K562 (cell line): ENCODE results near the gene TMC2. TPM values are rescaled to one million over a fixed set of nuclear protein-coding genes. Genes with fewer than 3 reads are reported as not detected.

Experiments used
- ATAC-seq: fragments of 200-7000 bp; cut with Tn5 transposase; 3 replicates; pipeline ENCODE4 v1.9.1; 2020; ENCODE audit warnings: moderate library complexity
- BruUV-seq: library from RNA; stranded (reverse); fragments of 400-500 nt; replicated peaks from 2 replicates; lab custom pipeline; 2021; lab: Mats Ljungman, UMichigan
- CTCF ChIA-PET: fragments of 300-600 bp; formaldehyde crosslinking; extraction: SDS; loops from one replicate; lab custom pipeline; 2021; ENCODE audit warnings: low intra/inter-chr PET ratio; lab: Yijun Ruan, JAX
- POLR2A ChIA-PET: fragments of 300-600, 350-650 bp; sonication (Branson Sonifier 250); formaldehyde crosslinking; extraction: SDS; loops from one replicate; lab custom pipeline; 2021; ENCODE audit warnings: antibody characterized with exemption, inconsistent platforms; lab: Yijun Ruan, JAX
- DNase-seq, 4 experiments: peaks; one replicate each; pipeline versions ENCODE4 v3.0.0 to v3.0.0-alpha.2; 2011 to 2018; ENCODE audit warnings: low spot score in 3 of 4, mixed read lengths in 3 of 4; ENCODE audit errors: extremely low read depth in 1 of 4
- FAIRE-seq: peaks from 2 replicates; lab custom pipeline; 2011; peaks lifted over from hg19 to GRCh38; lab: Jason Lieb, UNC
- H2AFZ ChIP-seq: 2 replicates; pipeline ENCODE4 v1.6.0; 2011; ENCODE audit warnings: low read depth, low read length, control low read depth, inconsistent platforms
- H3K27ac ChIP-seq: fragments of 200-600 bp; 3 replicates; pipeline ENCODE4 v1.8.0; 2011; ENCODE audit warnings: low read depth, mild to moderate bottlenecking, control low read depth, inconsistent platforms, low read length, moderate library complexity, mixed read lengths; ENCODE audit errors: extremely low read depth
- H3K27me3 ChIP-seq, 2 experiments: fragments of 300-600 bp in 1 of 2; 2 replicates in 1 of 2; 3 replicates in 1 of 2; pipeline versions ENCODE4 v1.6.0 to v1.8.0; 2011; ENCODE audit warnings: inconsistent platforms in 2 of 2, low read length in 2 of 2, mild to moderate bottlenecking in 1 of 2, mixed read lengths in 1 of 2, moderate library complexity in 1 of 2; ENCODE audit not compliant: control insufficient read depth in 2 of 2, insufficient read depth in 2 of 2
- H3K36me3 ChIP-seq: fragments of 300-600 bp; 3 replicates; pipeline ENCODE4 v1.8.0; 2011; ENCODE audit warnings: mild to moderate bottlenecking, low read length, inconsistent platforms; ENCODE audit not compliant: control insufficient read depth, insufficient read depth
- H3K4me1 ChIP-seq, 2 experiments: fragments of 200-600 bp in 1 of 2; replicated peaks in 1 of 2; 2 replicates in 1 of 2; 3 replicates in 1 of 2; pipeline versions ENCODE4 v1.5.1 to v1.8.0; 2011; ENCODE audit warnings: inconsistent platforms in 2 of 2, low read length in 2 of 2, mild to moderate bottlenecking in 1 of 2, mixed read lengths in 1 of 2, moderate library complexity in 1 of 2; ENCODE audit not compliant: control insufficient read depth in 2 of 2, insufficient read depth in 2 of 2
- H3K4me2 ChIP-seq: 2 replicates; pipeline ENCODE4 v1.6.1; 2011; ENCODE audit warnings: low read length, control low read depth, inconsistent platforms, mixed read lengths; ENCODE audit not compliant: insufficient read depth
- H3K4me3 ChIP-seq: fragments of 200-600 bp; sonication (generic), shearing (Covaris generic); 2 replicates; pipeline ENCODE4 v1.5.1; 2016; ENCODE audit warnings: control low read depth, inconsistent platforms
- H3K79me2 ChIP-seq: fragments of 200-600 bp; 3 replicates; pipeline ENCODE4 v1.8.0; 2011; ENCODE audit warnings: low read length, inconsistent platforms; ENCODE audit not compliant: control insufficient read depth, insufficient read depth
- H3K9ac ChIP-seq, 2 experiments: 2 replicates each; pipeline versions ENCODE4 v1.6.0 to v1.6.1; 2011; ENCODE audit warnings: low read depth in 2 of 2, low read length in 2 of 2, control low read depth in 1 of 2, inconsistent platforms in 1 of 2, mild to moderate bottlenecking in 1 of 2, mixed read lengths in 1 of 2; ENCODE audit not compliant: insufficient read depth in 1 of 2
- H3K9me1 ChIP-seq: one replicate; pipeline ENCODE4 v1.6.0; 2011; ENCODE audit warnings: inconsistent platforms, mild to moderate bottlenecking, low read length, moderate library complexity; ENCODE audit not compliant: control insufficient read depth, insufficient read depth
- H3K9me3 ChIP-seq: replicated peaks from 2 replicates; pipeline ENCODE4 v1.5.1; 2011; ENCODE audit warnings: low read depth, low read length, inconsistent platforms; ENCODE audit not compliant: control insufficient read depth, insufficient read depth
- H4K20me1 ChIP-seq: replicated peaks from 2 replicates; pipeline ENCODE4 v1.6.1; 2011; ENCODE audit warnings: low read length, inconsistent platforms, mixed read lengths; ENCODE audit not compliant: control insufficient read depth, insufficient read depth
- HDAC1 ChIP-seq, 2 experiments: fragments of 450-650 bp; IDR thresholded peaks; 2 replicates each; pipeline ENCODE4 v1.6.1; 2016 to 2017; ENCODE audit warnings: inconsistent platforms in 1 of 2, mild to moderate bottlenecking in 1 of 2, moderate library complexity in 1 of 2
- SAFB ChIP-seq: fragments of 200-400 bp; formaldehyde crosslinking; IDR thresholded peaks from 2 replicates; pipeline ENCODE4 v1.6.1; 2017; ENCODE audit warnings: low read depth, low read length, borderline replicate concordance
- ZKSCAN1 ChIP-seq: fragments of 150-350 bp; IDR thresholded peaks from 2 replicates; pipeline ENCODE4 v1.6.1; 2016; ENCODE audit warnings: low read depth, low read length
- ZNF263 ChIP-seq: sonication (generic); formaldehyde crosslinking; IDR thresholded peaks from 2 replicates; pipeline ENCODE4 v1.8.0; 2022; ENCODE audit warnings: mild to moderate bottlenecking, missing genetic modification reagents, borderline replicate concordance
- ZNF354B ChIP-seq: fragments of 250-450 bp; sonication (Bioruptor Pico); IDR thresholded peaks from 2 replicates; pipeline ENCODE4 v1.4.0; 2020
- WGBS: fragments of 100-300 bp; shearing (Covaris generic); methylation state at CpG from one replicate; pipeline ENCODE4 v1.1.6; 2016; ENCODE audit warnings: low coverage, mixed read lengths; ENCODE audit not compliant: insufficient coverage; ENCODE audit errors: missing lambda C conversion rate; 5-methylcytosine and 5-hydroxymethylcytosine counted together
- in situ Hi-C: fragments of 300-500 bp; cut with MboI; formaldehyde crosslinking; loops from 4 replicates; pipeline ENCODE4 v1.15.0; 2018; ENCODE audit warnings: inconsistent platforms, mixed read lengths
- intact Hi-C: fragments of 100-400 bp; cut with micrococcal nuclease; formaldehyde crosslinking; loops from 2 replicates; pipeline ENCODE4 v1.14.2; 2022
- polyA plus RNA-seq, 8 experiments: library from polyadenylated mRNA; depleted of rRNA in 4 of 8; stranded (reverse) in 5 of 8; unstranded in 3 of 8; fragments of >200 nt; fragmentation: Nextera tagmentation in 2 of 8; fragmentation: Illumina TruSeq in 1 of 8; extraction: Ambion mirVana in 2 of 8; extraction: Trizol in 1 of 8; gene quantifications; 2 replicates each; pipeline versions ENCODE4 v1.2.1 to v1.2.3, GENCODE V29; 2011 to 2014; ENCODE audit warnings: inconsistent platforms in 1 of 8, missing spikeins in 1 of 8
- total RNA-seq, 7 experiments: library from RNA; depleted of rRNA in 6 of 7; stranded (reverse); fragments of >200 nt in 6 of 7; fragmentation: Illumina TruSeq in 2 of 7; extraction: Trizol in 2 of 7; gene quantifications; 2 replicates each; pipeline versions ENCODE4 v1.2.1 to v1.2.3, GENCODE V29; 2011 to 2021; ENCODE audit warnings: low replicate concordance in 1 of 7
- TF ChIP-seq, protein P1 (sequence below): sonication (generic); formaldehyde crosslinking; IDR thresholded peaks from 2 replicates; pipeline ENCODE4 v1.8.1; 2023; ENCODE audit warnings: mild to moderate bottlenecking, missing genetic modification reagents, moderate library complexity
- TF ChIP-seq, protein P2 (sequence below): fragments of 250-450 bp; sonication (Bioruptor Pico); IDR thresholded peaks from 2 replicates; pipeline ENCODE4 v1.4.0; 2020; ENCODE audit warnings: mild to moderate bottlenecking, moderate library complexity, borderline replicate concordance
- TF ChIP-seq, protein P3 (sequence below): fragments of 250-450 bp; sonication (Bioruptor Pico); IDR thresholded peaks from 2 replicates; pipeline ENCODE4 v1.5.0; 2021; ENCODE audit warnings: mild to moderate bottlenecking, borderline replicate concordance
- TF ChIP-seq, protein P4 (sequence below): fragments of 450-650 bp; IDR thresholded peaks from 2 replicates; pipeline ENCODE4 v1.6.1; 2017; ENCODE audit warnings: mild to moderate bottlenecking, moderate library complexity

TMC2 gene
- total and polyA plus RNA-seq, 9 of the 15 experiments (the other 6 are each of a cell fraction or from before 2014, with no cell fraction given): not detected

- H3K4me1 ChIP-seq: peaks cover 4 to 6% of the 10 kb centered on the region in 2 experiments; a peak in 3 of 5 replicates
- H3K36me3 ChIP-seq: no peaks in the 10 kb centered on the region
- intact Hi-C loops: loop anchor here (10.0 kb wide), 1 partner anchor 69 kb away; no protein-coding TSS in a partner anchor
- no peaks in the 10 kb centered on the region for H3K9me3 ChIP-seq
- CTCF ChIA-PET: no interaction called here
- no peak overlapping the region for H3K4me3 ChIP-seq
- WGBS: 0% methylated on average over 1 of the region's 1 CpG
- H3K9me1 ChIP-seq: no peaks in the 10 kb centered on the region
- H4K20me1 ChIP-seq: no peaks in the 10 kb centered on the region
- H3K79me2 ChIP-seq: no peaks in the 10 kb centered on the region
- no peak overlapping the region for H3K9ac ChIP-seq
- peaks cover 0 to 9% of the 10 kb centered on the region in 2 experiments; a peak in 2 of 5 replicates for H3K27me3 ChIP-seq
- DNase-seq (no peak), FAIRE-seq (no peak), ATAC-seq (no peak)
- POLR2A ChIA-PET: interaction anchor here (0.6 kb wide), 1 partner anchor 906 kb away, joined by 3 read pairs; no protein-coding TSS in a partner anchor
- no peak overlapping the region for H2AFZ ChIP-seq
- in situ Hi-C loops: no loop called here
- H3K4me2 ChIP-seq: no peak overlapping the region
- no TSS peak for BruUV-seq
- no peak overlapping the region for H3K27ac ChIP-seq
- no peak for TF ChIP-seq ZNF263 (CRISPR knock-in tag)
- TF ChIP-seq, protein P1, sequence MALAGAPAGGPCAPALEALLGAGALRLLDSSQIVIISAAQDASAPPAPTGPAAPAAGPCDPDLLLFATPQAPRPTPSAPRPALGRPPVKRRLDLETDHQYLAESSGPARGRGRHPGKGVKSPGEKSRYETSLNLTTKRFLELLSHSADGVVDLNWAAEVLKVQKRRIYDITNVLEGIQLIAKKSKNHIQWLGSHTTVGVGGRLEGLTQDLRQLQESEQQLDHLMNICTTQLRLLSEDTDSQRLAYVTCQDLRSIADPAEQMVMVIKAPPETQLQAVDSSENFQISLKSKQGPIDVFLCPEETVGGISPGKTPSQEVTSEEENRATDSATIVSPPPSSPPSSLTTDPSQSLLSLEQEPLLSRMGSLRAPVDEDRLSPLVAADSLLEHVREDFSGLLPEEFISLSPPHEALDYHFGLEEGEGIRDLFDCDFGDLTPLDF (CRISPR knock-in tag): no peak
- TF ChIP-seq, protein P2, sequence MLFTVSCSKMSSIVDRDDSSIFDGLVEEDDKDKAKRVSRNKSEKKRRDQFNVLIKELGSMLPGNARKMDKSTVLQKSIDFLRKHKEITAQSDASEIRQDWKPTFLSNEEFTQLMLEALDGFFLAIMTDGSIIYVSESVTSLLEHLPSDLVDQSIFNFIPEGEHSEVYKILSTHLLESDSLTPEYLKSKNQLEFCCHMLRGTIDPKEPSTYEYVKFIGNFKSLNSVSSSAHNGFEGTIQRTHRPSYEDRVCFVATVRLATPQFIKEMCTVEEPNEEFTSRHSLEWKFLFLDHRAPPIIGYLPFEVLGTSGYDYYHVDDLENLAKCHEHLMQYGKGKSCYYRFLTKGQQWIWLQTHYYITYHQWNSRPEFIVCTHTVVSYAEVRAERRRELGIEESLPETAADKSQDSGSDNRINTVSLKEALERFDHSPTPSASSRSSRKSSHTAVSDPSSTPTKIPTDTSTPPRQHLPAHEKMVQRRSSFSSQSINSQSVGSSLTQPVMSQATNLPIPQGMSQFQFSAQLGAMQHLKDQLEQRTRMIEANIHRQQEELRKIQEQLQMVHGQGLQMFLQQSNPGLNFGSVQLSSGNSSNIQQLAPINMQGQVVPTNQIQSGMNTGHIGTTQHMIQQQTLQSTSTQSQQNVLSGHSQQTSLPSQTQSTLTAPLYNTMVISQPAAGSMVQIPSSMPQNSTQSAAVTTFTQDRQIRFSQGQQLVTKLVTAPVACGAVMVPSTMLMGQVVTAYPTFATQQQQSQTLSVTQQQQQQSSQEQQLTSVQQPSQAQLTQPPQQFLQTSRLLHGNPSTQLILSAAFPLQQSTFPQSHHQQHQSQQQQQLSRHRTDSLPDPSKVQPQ (CRISPR knock-in tag): no peak
- TF ChIP-seq, protein P3, sequence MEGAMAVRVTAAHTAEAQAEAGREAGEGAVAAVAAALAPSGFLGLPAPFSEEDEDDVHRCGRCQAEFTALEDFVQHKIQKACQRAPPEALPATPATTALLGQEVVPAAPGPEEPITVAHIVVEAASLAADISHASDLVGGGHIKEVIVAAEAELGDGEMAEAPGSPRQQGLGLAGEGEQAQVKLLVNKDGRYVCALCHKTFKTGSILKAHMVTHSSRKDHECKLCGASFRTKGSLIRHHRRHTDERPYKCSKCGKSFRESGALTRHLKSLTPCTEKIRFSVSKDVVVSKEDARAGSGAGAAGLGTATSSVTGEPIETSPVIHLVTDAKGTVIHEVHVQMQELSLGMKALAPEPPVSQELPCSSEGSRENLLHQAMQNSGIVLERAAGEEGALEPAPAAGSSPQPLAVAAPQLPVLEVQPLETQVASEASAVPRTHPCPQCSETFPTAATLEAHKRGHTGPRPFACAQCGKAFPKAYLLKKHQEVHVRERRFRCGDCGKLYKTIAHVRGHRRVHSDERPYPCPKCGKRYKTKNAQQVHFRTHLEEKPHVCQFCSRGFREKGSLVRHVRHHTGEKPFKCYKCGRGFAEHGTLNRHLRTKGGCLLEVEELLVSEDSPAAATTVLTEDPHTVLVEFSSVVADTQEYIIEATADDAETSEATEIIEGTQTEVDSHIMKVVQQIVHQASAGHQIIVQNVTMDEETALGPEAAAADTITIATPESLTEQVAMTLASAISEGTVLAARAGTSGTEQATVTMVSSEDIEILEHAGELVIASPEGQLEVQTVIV (CRISPR knock-in tag): no peak
- no peak for TF ChIP-seq SAFB
- TF ChIP-seq, protein P4, sequence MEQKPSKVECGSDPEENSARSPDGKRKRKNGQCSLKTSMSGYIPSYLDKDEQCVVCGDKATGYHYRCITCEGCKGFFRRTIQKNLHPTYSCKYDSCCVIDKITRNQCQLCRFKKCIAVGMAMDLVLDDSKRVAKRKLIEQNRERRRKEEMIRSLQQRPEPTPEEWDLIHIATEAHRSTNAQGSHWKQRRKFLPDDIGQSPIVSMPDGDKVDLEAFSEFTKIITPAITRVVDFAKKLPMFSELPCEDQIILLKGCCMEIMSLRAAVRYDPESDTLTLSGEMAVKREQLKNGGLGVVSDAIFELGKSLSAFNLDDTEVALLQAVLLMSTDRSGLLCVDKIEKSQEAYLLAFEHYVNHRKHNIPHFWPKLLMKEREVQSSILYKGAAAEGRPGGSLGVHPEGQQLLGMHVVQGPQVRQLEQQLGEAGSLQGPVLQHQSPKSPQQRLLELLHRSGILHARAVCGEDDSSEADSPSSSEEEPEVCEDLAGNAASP: no peak
- TF ChIP-seq ZNF354B (CRISPR knock-in tag): no peak
- no peak for TF ChIP-seq ZKSCAN1
- TF ChIP-seq HDAC1 (IDR thresholded peaks at IDR 0.05): no peak
Observed at GRCh38 chr20:2575682-2576081, 39.3 kb downstream of the TMC2 start.
